Hindlimb muscle (tissue), 1 donor: ENCODE results near the gene LAMTOR5. TPM values are rescaled to one million over a fixed set of nuclear protein-coding genes. Genes with fewer than 3 reads are reported as not detected.
"Not testable (repeated sequence)": the region's sequence is repeated elsewhere in the genome, so short reads cannot be mapped to it uniquely, and the experiment has no call there.

Experiments used
- DNase-seq: peaks from one replicate; pipeline ENCODE4 v3.0.0-alpha.2; 2013
- polyA plus RNA-seq: library from polyadenylated mRNA; unstranded; fragments of 120-200 nt; gene quantifications from one replicate; pipeline ENCODE4 v1.2.1, GENCODE V29; 2013; ENCODE audit not compliant: insufficient read length

Gene LAMTOR5
- polyA plus RNA-seq, 1 donor = 90.9 TPM

DNA sequence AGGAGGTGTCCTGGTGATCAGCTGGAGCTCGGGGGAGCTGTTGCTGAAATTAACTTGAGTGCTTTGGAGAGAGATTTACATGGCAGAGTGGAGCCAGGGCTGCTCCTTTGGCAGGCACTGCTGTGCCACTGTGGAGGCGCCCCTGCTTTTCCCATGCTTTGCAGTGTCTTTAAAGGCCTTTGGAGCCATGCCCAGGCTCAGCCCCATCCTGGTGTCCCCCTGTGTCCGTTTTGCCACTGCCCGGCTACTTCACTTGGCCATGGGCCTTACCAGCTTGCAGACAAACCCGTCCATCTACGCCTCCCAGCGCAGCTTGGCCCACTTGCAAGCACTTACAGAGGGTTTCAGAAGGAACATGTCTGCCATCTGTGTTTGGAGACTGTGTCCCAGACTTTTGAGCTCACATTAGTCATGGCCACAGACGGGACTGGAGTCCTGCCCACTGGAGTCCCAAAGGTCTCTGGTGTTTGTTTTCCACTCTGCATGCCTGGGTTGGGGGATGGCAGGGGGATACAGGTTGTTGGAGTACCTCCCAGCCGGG lies 18.2 kb upstream of the LAMTOR5 start:
- peak; percentile 31 for DNase-seq

DNA sequence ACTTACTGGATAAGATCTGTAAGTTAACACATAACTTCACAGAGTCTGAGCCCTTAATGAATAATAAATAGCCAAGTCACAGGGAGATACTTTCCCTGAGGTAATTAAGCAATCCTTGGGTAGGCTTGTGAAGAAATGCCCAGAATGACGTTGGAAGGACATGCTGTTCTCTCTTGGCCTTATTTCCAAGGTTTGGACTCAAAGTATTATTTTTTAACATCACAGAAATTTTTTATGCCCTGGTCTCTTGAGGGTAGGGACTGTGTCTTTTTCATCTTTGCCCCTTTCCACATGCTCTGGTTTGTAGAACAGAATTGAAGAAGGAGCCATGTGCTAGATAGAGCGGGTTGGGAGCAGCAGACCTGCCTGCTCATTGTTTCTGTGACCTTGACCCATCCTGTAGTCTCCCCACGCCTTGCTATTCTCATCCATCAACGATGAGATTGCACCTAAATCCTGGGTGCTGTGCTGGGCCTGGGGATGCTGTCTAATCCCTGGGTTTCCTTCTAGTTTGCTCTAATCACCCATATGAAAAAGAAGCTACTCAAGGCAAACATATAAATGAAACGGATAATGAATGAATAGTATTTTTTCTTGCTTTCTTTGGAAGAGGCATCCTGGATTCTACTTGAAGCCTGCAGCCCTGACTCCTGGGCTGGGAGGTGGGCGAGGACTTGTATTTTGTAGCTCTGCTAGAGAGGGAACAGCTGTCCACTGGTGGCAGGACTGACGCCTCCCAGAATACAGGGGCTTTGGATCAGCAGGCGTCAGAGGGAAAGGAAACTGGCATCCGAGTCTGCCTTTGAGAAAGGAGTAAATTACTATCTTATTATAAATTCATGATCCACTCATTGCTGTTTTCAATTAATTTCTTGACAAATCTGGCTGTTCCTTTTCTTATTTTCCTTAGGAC lies 17.5 kb upstream of the LAMTOR5 start:
- no peak for DNase-seq

DNA sequence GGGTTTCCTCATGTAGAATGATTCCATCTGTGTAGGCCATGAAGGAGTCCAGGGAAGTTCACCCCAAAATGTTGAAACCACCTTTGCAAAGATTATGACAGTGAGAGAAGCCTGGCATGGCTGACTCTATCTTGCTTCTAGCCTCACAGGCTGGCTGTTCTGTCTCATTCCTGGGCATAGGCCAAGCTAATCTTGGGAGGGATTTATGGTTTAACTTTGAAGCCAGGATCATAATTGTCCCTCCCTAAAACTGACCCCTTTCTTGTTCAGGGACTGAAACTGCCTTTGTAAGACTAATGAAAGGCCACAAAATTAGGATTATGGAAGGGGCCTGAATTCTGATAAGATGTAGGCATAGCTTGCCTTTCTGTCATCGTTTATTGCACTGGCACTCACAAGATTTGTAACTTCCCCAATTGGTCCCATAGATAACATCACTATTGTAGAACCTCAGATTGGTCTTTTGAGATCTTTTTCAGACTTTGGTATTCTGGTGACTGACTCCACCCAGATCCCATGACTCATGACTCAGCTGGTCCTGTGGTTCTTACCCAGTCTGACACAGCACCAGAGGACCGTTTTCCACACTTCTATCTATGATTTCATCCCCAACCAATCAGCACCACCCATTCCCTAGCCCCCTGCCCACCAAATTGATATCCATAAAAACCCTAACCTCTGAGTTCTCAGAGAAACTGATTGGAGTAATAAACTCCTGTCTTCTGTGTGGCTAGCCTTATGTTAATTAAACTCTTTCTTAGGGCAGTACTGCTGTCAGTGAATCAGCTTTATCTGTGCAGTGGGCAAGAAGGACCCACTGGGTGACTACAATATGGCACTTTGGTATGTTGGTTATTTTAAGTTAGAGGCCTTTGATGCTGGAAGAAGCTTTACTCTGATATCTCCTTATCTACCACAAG lies 13.6 kb upstream of the LAMTOR5 start:
- no peak for DNase-seq

DNA sequence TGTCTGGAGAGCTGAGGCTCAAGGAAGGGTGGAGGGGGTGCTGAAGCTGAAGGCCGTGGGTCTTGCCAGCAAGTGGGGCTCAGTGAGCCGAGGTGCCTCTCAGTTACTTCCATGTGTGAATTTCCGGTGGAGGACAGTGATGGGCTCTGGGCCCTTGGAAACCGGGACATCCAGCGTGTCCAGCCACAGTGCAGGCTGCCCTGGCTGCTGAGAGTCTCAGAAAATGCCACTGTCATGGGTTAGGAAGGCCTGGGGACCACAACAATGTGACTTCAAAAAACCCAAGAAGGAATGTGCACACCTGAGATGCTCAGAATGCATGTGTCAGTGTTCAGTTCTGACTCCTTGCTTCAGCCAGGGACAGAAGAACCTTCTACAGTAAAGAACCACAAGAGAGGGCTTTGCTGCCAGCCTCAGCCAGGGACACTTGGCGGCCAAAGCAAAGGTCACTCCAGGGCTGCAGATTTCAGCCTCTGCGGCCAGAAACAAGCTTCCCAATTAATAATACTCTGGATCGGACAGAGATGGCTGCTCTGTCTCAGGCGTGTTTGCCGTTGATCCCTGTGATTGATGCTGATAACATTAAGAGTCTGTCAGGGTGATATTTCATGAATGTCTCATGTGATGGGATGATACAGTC lies 12.6 kb upstream of the LAMTOR5 start:
- DNase-seq = no peak

DNA sequence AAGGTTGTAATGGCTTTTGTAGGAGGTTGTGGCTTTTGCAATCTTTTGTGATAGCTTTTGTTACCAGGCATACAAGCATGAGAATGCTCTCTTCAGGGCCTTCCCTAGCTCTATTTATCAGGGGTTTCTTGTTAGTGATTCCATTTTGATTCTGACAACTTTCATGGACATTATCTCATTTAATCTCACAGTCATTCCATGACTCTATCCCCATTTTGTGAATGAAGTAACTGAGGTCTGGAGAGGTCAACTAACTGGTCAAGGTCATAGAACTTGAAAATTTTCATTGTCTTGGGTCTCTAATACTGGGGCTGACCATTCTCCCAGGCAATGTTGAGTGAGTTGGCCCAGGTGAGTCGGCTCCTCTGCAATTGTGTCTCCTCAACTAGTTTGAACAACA lies 11.2 kb upstream of the LAMTOR5 start:
- DNase-seq = no peak

DNA sequence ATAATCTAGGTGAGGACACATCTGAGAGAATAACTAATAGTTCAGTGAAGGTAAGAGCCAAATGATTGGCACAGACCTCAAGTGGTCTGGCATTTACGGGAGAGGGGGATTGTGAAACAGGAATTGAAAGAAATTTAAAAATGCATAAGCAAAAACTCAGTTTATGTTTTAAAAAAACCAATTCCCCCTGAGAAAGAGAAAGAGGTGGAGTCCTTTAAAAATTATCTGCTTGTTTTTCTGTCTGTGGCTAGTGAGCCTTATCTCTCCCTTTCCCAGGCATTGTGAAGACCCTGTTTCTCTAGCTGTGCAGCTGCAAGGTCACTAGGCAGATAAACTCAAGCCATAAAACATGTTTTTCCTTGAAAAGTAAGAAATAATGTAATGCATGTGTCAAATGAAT lies 5.6 kb upstream of the LAMTOR5 start:
- not testable (repeated sequence) for DNase-seq

DNA sequence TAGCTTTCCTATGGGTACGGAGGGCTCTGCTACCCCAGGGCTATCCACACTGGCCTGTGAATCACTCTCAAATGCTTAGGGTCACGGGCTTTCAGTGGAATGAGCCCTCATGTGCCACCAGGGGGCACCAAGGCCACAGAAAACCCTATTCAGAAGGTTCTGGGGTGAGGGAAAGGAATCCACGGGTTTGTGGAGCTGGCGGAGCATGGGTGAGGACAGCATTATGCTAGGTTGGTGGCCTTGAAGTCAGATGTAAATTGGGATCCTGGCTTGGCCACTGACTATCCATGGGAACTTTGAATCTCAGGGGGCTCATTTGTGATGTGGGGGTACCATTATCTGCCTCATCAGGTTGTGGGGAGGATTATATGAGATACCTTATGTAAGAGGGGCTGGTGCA lies 5.1 kb upstream of the LAMTOR5 start:
- DNase-seq = peak; percentile 15

DNA sequence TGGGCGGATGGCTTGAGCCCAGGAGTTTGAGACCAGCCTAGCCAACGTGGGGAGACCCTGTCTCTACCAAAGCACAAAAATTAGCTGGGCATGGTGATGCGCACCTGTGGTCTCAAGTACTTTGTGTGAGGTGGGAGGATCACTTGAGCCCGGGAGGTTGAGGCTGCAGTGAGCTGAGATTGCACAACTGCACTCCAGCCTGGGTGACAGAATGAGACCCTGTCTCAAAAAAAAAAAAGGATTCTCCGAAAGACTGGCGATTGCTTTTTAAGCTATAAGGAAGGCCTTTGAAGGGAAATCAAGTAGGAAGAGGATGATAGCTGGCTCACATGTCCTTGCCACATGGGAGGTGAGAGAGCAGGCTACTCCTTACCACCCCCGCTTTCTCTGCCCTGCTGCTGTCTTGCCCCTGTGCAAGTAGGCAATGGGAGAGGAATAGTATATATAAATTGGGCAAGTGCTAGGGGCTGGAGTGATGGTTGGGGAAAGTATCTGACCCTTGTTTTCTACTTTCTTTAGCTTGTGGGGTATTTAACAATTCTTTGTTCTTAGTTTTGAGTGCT lies 3.8 kb upstream of the LAMTOR5 start:
- DNase-seq = no peak

DNA sequence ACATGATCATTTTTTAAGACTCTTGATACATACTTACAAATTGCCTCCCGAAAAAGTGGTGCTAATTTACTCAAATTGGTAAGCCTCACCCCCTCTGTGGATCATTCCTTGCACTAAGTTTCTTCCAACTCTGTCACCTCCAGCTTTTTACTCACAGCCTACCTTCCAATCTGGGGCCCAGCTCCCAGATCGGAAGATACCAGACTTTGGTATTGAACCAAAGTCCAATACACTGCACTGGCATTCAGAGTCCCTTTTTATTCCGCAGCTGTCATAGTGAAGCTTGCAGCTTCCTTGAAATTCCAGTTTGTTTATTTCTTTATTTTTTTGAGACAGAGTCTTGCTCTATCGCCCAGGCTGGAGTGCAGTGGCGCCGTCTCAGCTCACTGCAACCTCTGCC lies 1.8 kb upstream of the LAMTOR5 start:
- DNase-seq = no peak

DNA sequence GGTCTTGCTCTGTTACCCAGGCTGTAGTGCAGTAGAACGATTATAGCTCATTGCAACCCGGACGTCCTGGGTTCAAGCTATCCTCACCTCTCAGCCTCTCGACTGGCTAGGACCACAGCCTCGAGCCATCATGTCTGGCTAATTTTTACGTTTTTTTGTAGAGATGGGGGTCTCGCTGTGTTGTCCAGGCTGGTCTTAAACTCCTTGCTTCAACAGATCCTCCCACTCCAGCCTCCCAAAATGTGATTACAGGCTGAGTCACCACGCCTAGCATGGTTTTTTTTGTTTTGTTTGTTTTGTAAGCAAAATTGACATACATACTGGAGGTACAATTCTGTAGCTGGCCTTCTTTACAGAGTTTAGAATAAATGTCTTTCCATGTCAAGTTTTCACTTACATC lies 994 bp upstream of the LAMTOR5 start:
- no peak for DNase-seq

DNA sequence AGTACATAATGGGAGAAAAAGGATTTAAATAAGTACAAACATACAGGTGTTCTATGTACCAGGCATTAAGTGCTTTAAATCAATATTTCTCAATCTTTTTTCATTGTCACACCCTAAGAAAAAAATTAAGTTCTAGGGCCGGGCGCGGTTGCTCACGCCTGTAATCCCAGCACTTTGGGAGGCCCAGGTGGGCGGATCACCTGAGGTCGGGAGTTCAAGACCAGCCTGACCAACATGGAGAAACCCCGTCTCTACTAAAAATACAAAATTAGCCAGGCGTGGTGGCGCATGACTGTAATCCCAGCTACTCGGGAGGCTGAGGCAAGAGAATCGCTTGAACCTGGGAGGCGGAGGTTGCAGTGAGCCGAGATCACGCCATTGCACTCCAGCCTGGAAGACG lies 1.1 kb downstream of the LAMTOR5 start:
- not testable (repeated sequence) for DNase-seq

DNA sequence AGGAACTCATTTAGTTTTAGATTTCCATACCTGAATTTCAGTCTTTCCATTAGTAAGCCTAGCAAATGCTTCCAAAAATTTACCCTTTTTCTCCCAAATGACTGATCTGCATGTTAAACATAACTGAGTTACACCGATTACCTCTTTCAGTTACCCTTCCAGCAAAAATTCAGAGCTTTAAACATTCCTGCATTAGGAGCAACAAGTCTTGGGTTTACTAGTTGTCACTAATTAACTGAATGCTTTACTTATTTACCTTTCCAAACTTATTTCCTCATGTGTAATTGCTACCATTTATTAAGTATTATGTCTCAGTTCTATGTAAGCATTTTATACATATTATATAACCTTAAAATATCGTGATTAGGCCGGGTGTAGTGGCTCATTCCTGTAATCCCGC lies 3.1 kb downstream of the LAMTOR5 start:
- DNase-seq = no peak

DNA sequence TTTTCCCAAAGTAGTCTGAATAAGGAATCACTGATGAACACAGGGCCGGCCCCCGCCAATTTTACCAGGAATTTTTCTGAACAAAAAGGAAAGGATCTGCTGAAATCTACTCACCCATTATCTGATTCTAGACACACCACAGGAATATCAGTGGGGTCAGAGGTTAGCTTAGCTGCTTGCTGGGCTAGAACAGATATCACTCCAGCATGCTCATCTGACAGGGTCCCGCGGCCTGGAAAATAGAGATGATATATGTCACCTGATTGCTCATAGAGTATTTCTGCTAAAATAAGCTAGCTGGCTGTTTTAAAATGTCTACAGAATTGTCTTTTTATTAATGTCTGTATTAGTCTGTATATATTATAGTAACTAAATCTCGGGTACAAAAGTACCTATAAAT lies 3.7 kb downstream of the LAMTOR5 start:
- no peak for DNase-seq

DNA sequence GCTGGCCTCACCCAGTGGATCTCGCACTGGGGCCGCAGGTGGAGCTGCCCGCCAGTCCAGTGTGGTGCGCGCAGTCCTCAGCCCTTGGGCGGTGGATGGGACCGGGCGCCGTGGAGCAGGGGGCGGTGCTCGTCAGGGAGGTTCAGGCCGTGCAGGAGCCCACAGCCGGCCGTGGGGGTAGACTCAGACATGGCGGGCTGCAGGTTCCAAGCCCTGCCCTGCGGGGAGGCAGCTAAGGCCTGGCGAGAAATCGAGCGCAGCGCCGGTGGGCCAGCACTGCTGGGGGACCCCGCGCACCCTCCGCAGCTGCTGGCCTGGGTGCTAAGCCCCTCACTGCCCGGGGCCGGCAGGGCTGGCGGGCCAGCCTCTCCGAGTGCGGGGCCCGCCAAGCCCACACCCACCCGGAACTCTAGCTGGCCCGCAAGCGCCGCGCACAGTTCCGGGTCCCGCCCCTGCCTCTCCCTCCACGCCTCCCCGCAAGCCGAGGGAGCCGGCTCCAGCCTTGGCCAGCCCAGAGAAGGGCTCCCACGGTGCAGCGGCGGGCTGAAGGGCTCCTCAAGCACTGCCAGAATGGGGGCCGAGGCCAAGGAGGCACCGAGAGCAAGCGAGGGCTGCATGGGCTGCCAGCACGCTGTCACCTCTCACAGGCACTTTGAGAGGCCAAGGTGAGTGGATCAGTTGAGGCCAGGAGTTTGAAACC lies 11.1 kb downstream of the LAMTOR5 start:
- not testable (repeated sequence) for DNase-seq

DNA sequence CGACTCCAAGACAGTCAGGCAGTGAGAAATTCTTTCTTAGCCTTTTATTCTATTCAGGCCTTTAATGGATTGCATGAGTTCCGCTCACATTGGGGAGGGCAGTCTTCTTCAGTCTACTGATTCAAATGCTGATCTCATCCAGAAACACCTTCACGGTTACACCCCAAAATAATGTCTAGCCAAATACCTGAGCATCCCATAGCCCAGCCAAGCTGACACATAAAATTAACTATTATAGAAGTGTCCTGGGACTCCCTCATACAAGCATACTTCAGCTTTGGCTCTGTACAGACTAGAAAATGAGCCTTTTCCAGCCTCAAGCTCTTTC lies 13.0 kb downstream of the LAMTOR5 start:
- no peak for DNase-seq

DNA sequence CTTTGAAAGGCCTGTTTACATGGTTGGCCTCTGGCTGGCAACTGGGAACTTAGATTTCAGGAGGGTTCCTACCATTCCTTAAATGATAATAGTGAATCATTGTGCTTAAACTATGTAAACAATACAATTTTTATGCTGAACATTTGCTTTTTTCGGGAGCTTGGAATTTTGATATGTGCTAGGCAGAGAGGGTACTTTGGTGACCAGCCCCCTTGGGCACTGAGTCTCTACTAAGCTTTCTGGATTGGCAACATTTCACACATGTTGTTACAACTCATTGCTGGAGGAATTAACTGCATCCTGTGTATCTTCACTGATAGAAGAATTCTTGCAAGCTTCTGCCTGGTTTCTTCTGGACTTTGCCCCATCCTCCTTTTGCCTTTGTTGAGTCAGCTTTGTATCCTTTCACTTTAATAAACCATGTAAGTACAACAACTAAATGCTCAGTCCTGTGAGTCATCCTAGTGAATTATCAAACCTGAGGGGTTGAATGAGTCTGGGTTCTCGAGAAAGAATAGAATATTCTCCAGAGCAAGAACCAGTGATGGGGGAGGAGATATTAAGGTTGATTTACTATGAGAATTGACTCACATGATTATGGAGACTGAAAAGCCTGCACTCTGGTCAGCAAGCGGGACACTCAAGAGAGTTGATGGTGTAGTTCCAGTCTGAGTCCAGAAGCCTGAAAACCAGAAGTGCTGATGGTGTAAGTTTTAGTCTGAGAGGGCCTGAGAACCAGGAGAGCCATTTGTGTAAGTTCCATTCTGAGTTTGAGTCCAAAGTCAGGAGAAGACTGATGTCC lies 13.6 kb downstream of the LAMTOR5 start:
- DNase-seq = no peak

DNA sequence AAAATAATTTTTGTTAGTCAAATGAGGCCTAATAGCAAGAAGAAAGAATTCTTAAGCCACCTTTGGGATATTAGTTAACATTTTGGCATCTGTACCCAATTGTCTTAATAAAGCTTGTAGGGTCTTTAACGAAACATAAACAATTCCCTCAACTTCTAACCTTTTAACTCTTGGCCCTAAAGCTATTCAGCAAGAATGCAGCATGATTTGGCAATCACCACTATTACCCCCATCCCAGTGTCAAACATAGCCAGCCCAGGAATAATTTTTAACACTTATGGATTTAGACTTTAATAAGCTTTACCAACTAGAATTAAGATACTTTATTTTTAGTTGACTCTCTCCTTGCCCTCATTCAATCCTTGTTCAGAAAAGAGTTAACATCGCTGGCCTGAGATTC lies 14.2 kb downstream of the LAMTOR5 start:
- DNase-seq = no peak

DNA sequence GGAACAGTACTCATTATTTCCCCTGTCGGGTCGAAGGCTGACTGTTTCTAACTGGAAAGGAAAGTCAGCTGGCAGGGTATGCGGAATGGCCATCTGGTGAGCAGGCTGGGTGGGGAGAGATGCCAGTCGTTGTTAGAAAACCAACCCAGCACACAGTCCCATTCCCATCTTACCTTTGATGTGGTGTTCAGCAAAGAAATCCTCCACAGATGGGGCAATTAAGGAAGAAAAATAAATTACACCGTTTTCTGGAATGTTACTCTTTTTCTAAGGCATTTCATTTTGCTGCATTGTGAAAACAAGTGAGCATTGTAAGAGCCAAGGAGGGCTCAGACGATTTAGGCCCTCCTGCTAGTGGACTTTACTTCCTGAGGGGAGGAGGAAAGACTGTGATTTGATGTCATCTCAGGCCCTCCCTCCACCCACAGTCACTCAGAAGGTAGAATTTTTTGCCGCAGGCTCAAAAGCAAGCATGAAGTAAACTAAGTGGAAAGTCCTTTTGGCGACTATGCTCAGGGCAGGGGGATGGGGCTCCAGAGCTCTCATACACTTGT lies 16.7 kb downstream of the LAMTOR5 start, which contains the start of gene SLC16A4:
Gene SLC16A4 (minus strand): TSS at position 335 of the 554 bp plus-strand sequence. CDS start 1,703 bp downstream, outside the sequence.
- peak; percentile 48 for DNase-seq

DNA sequence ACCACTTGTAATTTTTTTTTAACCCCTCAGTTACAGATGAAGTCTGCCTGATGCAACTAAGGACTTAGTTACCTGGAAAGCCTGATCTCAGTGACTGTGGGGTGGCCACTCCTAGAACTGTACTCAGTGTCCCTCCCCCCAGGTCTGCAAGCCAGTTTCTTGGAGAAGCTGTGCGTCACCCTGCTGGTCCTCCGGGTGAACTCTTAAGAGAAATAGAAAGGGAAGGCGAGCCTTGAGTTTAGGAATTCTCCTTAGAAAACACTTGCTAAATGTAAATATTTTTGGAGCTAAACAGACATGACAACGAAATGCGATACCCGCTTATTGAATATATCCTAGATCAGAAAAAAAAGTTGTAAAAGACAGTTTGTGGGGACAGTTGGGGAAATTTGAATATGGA lies 17.4 kb downstream of the LAMTOR5 start:
- peak; percentile 41 for DNase-seq

DNA sequence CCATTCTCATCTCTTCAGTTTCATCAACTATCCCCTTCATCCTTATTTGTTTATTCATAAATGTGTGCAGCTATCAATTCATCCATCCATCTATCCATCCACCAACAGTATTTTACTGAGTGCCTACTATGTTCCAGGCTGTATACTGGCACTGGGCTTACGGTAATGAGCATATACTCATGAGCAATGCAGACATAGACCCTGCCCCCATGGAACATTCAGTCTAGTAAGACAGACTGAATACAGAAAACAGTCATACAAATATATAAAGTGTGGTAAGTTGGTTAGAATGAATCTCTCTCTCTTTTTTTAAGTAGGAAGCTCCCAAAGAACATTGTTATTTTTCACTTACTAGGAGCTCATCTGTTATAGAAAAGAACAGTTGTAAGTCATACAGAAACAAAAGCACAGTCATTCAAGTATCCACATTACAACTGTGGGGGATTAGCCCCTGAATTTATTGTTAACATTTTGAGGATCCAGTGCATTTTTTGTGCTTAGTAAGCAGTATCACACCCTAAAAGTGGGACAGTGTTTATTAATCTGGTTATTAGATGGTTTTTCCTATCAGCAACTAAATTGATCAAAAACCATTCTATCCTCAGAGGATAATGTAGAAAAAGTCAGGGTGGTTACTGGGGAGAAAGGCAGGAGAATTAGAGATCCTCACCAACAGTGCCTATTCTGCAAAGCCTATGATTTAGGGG lies 20.3 kb downstream of the LAMTOR5 start:
- DNase-seq = no peak
